GM19463 (cell line): ENCODE data around the gene GRHL1.
A peak's percentile ranks its signal among the peaks of the same experiment; 100 is the strongest.
"Not testable (repeated sequence)": the region's sequence is repeated elsewhere in the genome, so short reads cannot be mapped to it uniquely, and the experiment has no call there.

Experiments used
- ATAC-seq: cut with Tn5 transposase; IDR thresholded peaks from one replicate; pipeline ENCODE4 v1.9.1; 2021; ENCODE audit warnings: mild to moderate bottlenecking, moderate library complexity; ENCODE audit not compliant: unreplicated experiment

Gene GRHL1

GRCh38 chr2:10019602-10020400, 68.3 kb downstream of the GRHL1 start:
- no peak for ATAC-seq

DNA sequence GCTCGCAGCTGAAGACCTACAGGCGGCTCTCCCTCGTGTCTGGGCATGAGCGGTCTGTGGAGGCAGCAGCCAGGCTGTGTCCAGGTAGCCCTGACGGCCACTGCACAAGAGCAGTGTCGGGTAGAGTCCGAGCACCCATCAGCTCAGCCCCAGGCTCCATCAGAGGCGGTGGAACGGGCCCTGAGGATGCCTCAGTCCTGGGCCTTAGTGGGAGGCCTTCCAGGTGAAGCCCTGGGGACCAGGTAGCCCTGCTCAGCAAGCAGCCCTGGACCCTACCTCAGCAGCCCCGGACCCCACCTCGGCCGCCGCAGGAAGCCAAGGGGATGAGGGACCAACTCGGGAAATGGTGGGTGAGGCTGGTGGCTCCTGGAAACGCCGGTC, 70.5 kb downstream of the GRHL1 start:
- ATAC-seq, result no peak

GRCh38 chr2:10022445-10022844, 71.0 kb downstream of the GRHL1 start:
- ATAC-seq, result no peak

DNA sequence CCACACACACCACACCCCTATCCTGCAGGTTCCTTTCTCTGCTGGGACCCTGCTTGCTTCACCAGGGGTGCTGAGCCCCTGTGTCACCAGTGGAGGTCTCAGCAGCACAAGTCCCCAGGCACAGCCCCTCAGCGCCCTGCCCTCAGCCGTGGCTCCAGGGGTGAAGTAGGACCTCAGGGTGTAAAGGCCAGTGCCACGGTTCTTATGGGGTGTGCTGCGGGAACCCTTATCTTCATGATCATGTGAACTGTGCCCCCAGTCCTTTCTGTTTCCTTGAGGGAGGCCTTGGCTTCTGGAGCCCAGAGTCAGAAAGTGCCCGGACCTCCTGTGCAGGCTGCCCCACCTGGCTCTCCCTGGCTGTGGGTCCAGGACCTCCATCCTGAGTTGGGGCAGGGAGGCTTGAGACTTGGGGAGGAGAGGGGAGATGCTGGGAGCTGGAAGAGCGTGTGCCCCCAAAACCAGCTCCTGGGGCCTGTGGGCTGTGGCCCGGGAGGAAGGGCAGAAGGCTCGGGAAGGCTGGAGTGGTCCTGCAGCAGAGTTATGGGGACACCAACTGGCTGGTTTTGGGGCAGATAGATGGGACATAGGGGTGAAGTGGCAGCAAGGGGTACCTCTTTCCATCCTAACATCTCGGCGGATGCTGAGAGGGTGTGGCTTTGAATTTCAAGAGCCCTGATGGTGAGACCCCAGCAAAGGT, 71.6 kb downstream of the GRHL1 start:
- no peak for ATAC-seq

- ATAC-seq, result no peak
Observed at GRCh38 chr2:10026940-10027569, 75.6 kb downstream of the GRHL1 start.

DNA sequence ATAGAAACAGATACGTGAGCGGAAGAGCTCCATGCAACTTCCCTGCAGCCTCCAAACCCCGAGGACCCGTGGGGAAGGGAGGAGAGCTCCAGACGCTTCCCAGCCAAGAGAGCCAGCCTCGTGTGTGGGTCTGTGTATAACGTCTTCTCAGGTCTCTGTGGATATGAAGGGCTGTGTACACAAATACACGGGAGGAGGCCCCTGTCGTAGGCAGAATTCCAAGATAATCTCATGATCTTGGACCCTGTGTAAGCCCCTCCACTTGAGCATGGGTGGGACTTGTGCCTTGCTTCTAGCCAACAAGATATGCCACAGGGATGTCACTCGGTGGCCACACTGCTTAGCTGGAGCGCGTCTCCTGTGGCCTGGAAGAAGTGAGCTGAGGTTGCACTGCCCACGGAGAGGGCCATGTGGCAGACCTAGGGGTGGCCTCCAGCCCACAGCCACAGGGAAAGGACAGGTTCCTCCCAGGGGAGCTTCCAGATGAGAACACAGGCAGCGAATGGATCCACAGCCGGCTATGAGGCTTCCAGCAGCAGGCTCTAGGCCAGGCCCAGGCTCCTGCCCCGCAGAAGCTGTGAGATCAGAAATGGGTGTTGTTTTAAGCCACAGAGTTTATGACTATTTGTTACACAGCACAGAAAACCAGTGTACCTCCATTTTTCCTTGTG, 76.3 kb downstream of the GRHL1 start:
- ATAC-seq, result no peak

GRCh38 chr2:10028407-10028987, 77.0 kb downstream of the GRHL1 start:
- ATAC-seq, result no peak

DNA sequence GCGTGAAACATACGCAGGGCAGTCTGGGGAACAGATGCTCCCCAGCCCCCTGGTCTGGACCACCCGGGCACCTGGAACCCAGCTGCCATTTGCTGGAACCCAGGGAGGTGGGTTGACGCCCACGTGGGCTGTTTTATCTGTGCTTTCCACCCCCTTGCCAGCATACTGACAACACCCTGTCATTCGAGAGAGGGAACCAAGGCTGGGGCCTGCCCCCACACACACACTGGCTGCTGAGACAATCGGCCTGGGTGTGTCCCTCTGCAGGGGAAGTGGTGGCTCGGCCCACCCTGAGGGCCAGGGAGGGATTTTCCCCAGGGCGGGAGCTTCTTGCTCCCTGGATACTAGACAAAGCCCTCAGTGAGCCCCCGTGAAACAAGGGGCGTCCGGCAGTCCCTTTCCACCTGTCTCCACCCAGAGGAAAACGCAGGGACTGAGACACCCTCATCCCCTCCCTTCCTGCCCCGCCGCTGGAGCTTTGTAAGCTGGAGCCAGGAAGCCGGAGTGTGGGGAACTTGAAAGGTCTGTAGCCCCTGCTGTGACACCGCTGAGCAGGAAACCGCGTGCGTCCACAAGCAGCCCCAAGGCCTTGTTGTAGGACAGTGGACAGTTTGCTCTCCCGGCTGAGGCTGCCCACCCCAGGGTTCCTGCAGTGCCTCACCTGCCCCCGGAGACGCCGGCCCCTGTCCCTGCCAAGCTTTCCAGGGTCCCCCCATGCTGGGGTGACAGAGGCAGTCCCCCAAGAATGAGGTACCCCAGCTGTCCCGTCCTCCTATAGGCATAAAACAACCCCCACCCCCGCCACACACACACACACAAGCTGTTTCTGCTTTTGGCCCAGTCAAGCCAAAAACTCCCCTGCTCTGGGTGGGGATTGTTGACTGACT, 77.7 kb downstream of the GRHL1 start:
- ATAC-seq, result peak; percentile 91

GRCh38 chr2:10029875-10030223, 78.4 kb downstream of the GRHL1 start:
- no peak for ATAC-seq

GRCh38 chr2:10030311-10030736, 78.8 kb downstream of the GRHL1 start:
- no peak for ATAC-seq

DNA sequence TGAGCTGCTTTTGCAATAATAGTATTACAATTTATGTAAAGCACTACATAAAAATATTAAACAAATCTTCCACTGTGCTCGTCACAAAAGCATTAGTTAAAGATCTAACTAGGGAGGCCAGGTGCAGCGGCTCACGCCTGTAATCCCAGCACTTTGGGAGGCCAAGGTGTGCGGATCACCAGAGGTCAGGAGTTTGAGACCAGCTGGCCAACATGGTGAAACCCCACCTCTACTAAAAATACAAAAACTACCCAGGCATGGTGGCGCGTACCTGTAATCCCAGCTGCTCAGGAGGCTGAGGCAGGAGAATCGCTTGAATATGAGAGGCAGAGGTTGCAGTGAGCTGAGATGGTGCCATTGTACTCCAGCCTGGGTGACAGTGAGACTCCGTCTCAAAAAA, 79.3 kb downstream of the GRHL1 start:
- not testable (repeated sequence) for ATAC-seq

- ATAC-seq, result no peak
Observed at GRCh38 chr2:10031886-10032745, 80.6 kb downstream of the GRHL1 start.

- no peak for ATAC-seq
Observed at GRCh38 chr2:10032746-10033105, 81.2 kb downstream of the GRHL1 start.

GRCh38 chr2:10033251-10034006, 81.9 kb downstream of the GRHL1 start:
- no peak for ATAC-seq

DNA sequence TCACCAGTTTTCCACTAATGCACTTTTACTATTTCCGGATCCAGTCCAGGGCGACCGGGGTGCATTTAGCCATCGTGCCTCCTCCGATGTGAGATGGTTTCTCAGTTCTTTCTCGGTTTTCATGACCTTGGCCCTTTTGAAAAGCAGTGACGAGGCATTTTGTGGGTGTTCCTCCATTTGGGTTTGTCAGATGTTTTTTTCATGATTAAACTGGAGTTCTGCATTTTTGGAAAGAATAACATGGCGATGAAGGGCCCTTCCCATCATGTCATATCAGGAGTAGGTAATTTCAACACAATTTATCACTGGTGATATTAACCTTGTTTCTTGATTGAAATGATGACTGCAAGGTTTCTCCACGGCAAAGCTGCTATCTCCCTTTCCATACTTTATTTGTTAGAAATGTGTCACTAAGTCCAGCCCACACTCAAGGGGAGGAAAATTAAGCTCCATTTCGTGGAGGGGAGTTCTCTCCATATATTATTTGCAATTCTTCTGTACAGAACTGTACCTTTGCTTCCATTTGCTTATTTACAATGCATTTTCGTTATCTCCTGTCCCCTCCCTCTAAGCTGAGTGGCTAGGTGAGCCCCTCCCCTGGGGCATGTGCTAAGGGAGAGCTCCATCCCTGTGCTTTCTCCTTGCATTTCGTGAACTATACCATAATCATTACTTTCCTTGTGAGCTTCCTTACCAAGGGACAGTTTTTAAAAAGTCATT, 83.0 kb downstream of the GRHL1 start:
- ATAC-seq, result no peak

GRCh38 chr2:10035053-10035422, 83.5 kb downstream of the GRHL1 start:
- ATAC-seq, result no peak

DNA sequence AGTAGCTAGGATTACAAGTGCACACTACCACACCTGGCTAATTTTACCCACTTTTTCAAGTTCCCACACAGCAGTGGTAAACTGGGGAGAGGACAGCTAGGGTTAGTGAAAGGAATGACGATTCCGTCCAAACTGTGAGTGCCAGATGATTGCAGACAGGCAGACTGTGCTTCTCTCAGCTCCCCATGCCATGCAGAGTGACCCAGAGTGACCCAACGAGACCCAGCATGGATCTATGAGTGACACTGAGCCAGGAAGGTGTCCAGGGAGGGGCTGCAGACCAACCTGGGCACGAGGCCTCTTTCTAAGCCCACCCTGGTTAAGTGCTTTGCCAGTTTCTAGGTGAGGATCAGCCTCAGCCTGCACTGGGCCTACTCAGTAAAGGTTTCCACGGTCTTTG, 84.1 kb downstream of the GRHL1 start:
- no peak for ATAC-seq
